Upper lobe of left lung (tissue), 6 donors: ENCODE measurements around the gene OGN. TPM values are rescaled to one million over a fixed set of nuclear protein-coding genes. Genes with fewer than 3 reads are reported as not detected.
A peak's percentile ranks its signal among the peaks of the same experiment; 100 is the strongest.

ENCODE experiments used
- ATAC-seq, 2 donors: fragments of 200-7000 bp; cut with Tn5 transposase; one replicate each; pipeline ENCODE4 v1.9.1; 2022; ENCODE audit warnings: mild to moderate bottlenecking in 2 of 2, moderate library complexity in 2 of 2; ENCODE audit not compliant: low FRiP score in 2 of 2
- DNase-seq, 2 donors: peaks; one replicate each; pipeline ENCODE4 v3.0.0-alpha.2; 2019 to 2020
- H3K27ac ChIP-seq, 4 donors: fragments of 200-600 bp; sonication (generic); one replicate each; pipeline ENCODE4 v1.5.1; 2016 to 2019
- H3K27me3 ChIP-seq, 4 donors: fragments of 200-600 bp; sonication (generic); one replicate each; pipeline ENCODE4 v1.5.1; 2017 to 2019
- H3K36me3 ChIP-seq, 4 donors: fragments of 200-600 bp; sonication (generic); one replicate each; pipeline ENCODE4 v1.5.1; 2016 to 2019
- H3K4me1 ChIP-seq, 4 donors: fragments of 200-600 bp; sonication (generic); one replicate each; pipeline ENCODE4 v1.5.1; 2018 to 2019
- H3K4me3 ChIP-seq, 4 donors: fragments of 200-600 bp; sonication (generic); one replicate each; pipeline ENCODE4 v1.5.1; 2017 to 2019; ENCODE audit warnings: mild to moderate bottlenecking in 2 of 4, moderate library complexity in 1 of 4
- H3K9me3 ChIP-seq, 4 donors: fragments of 200-600 bp; sonication (generic); one replicate each; pipeline ENCODE4 v1.5.1; 2018 to 2019
- EP300 ChIP-seq, 4 donors: sonication (generic); formaldehyde crosslinking; IDR thresholded peaks; one replicate each; pipeline ENCODE4 v1.5.1; 2017; ENCODE audit warnings: antibody characterized with exemption in 4 of 4, control low read depth in 2 of 4
- POLR2A ChIP-seq, 4 donors: fragments of 450-650 bp; IDR thresholded peaks; one replicate each; pipeline ENCODE4 v1.5.1; 2016 to 2017; ENCODE audit warnings: antibody characterized with exemption in 4 of 4, mild to moderate bottlenecking in 2 of 4
- POLR2AphosphoS5 ChIP-seq, 2 donors: sonication (generic); formaldehyde crosslinking; IDR thresholded peaks; one replicate each; pipeline ENCODE4 v1.5.1; 2017; ENCODE audit warnings: antibody characterized with exemption in 2 of 2
- WGBS, 2 donors: methylation state at CpG; one replicate each; pipeline ENCODE4 v1.1.5; 2017 to 2018; 5-methylcytosine and 5-hydroxymethylcytosine counted together
- total RNA-seq, 6 donors: library from RNA; depleted of rRNA in 4 of 6; stranded (reverse); fragments of >200 nt in 4 of 6; gene quantifications; one replicate each; pipeline versions ENCODE4 v1.1.0 to v1.2.1, GENCODE V29; 2016 to 2021
- TF ChIP-seq, protein P1 (sequence below), 6 experiments: fragments of 450-650 bp in 4 of 6; fragments of 200-600 bp in 2 of 6; sonication (generic) in 2 of 6; IDR thresholded peaks; one replicate each; pipeline ENCODE4 v1.5.1; 2016 to 2019; ENCODE audit warnings: antibody characterized with exemption in 6 of 6
- donor health status: DM: no; HTN: no; CAD: no; lungs with moderate emphysema.
- donor health status: DM: no; HTN: yes; CAD: no; lungs with severe emphysema.

Gene OGN
- total RNA-seq, 6 donors from 2014 or later, result 0.55 to 17.5 (median 5.4) TPM; not detected in 1

GRCh38 chr9:92345582-92345981, 58.8 kb downstream of the OGN start:
- Histone ChIP-seq H3K4me3 (no peak overlapping the region), H3K9me3 (no peaks in the 10 kb centered on the region), H3K4me1 (no peaks in the 10 kb centered on the region), H3K36me3 (no peaks in the 10 kb centered on the region), H3K27ac (no peak overlapping the region), H3K27me3 (no peaks in the 10 kb centered on the region)
- no peak for ATAC-seq
- no peak for DNase-seq
- TF ChIP-seq EP300 (IDR thresholded peaks at IDR 0.05) (no peak), POLR2AphosphoS5 (IDR thresholded peaks at IDR 0.05) (no peak), POLR2A (IDR thresholded peaks at IDR 0.05) (no peak)
- TF ChIP-seq, protein P1, sequence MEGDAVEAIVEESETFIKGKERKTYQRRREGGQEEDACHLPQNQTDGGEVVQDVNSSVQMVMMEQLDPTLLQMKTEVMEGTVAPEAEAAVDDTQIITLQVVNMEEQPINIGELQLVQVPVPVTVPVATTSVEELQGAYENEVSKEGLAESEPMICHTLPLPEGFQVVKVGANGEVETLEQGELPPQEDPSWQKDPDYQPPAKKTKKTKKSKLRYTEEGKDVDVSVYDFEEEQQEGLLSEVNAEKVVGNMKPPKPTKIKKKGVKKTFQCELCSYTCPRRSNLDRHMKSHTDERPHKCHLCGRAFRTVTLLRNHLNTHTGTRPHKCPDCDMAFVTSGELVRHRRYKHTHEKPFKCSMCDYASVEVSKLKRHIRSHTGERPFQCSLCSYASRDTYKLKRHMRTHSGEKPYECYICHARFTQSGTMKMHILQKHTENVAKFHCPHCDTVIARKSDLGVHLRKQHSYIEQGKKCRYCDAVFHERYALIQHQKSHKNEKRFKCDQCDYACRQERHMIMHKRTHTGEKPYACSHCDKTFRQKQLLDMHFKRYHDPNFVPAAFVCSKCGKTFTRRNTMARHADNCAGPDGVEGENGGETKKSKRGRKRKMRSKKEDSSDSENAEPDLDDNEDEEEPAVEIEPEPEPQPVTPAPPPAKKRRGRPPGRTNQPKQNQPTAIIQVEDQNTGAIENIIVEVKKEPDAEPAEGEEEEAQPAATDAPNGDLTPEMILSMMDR (IDR thresholded peaks at IDR 0.05), result no peak

- 83 to 86% methylated on average over 1 of the region's 1 CpG for WGBS, 2 donors
Measured at GRCh38 chr9:92342825-92343488, 61.4 kb downstream of the OGN start.

DNA sequence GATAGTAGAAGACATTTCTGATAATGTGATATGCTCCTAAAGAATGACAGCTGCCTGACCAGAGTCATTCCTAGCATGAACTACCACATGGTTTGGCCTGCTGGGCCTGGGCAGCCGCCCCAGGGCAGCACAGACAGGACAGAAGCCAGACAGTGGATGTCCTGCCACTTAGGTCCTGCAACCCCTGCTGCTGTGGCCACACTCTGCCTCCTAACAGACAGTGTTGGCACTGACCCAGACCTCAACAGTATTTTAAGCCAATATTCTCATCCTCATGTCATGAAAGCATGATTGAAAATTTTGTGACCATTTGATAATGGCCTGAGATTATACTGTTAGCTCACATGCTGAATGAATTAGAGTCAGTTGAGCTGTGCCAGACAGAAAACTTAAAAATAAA, 62.8 kb downstream of the OGN start:
- H3K27me3 ChIP-seq, result no peaks in the 10 kb centered on the region
- H3K9me3 ChIP-seq, result no peaks in the 10 kb centered on the region
- no peak overlapping the region for H3K4me3 ChIP-seq
- DNase-seq (peak in 1 of 2 donors; percentile 25), ATAC-seq (no peak)
- no peaks in the 10 kb centered on the region for H3K4me1 ChIP-seq
- H3K36me3 ChIP-seq, result peaks cover 0 to 5% (median 0%) of the 10 kb centered on the region in 4 donors
- no peak for TF ChIP-seq POLR2AphosphoS5 (IDR thresholded peaks at IDR 0.05)
- TF ChIP-seq, protein P1 (IDR thresholded peaks at IDR 0.05), result no peak
- no peak for TF ChIP-seq POLR2A (IDR thresholded peaks at IDR 0.05)
- TF ChIP-seq EP300 (IDR thresholded peaks at IDR 0.05), result no peak
- WGBS, 2 donors, result 100% methylated on average over 1 of the region's 1 CpG
- no peak overlapping the region for H3K27ac ChIP-seq

More at GRCh38 chr9:92342825-92343488, 61.4 kb downstream of the OGN start:
- no peaks in the 10 kb centered on the region for H3K4me1 ChIP-seq
- no peaks in the 10 kb centered on the region for H3K9me3 ChIP-seq
- DNase-seq (no peak), ATAC-seq (no peak)
- H3K36me3 ChIP-seq, result peaks cover 0 to 3% (median 0%) of the 10 kb centered on the region in 4 donors
- no peaks in the 10 kb centered on the region for H3K27me3 ChIP-seq
- H3K4me3 ChIP-seq, result no peak overlapping the region
- no peak overlapping the region for H3K27ac ChIP-seq
- TF ChIP-seq, protein P1 (IDR thresholded peaks at IDR 0.05), result peak in 1 of 6 experiments; percentile 6
- TF ChIP-seq POLR2AphosphoS5 (IDR thresholded peaks at IDR 0.05), result no peak

DNA sequence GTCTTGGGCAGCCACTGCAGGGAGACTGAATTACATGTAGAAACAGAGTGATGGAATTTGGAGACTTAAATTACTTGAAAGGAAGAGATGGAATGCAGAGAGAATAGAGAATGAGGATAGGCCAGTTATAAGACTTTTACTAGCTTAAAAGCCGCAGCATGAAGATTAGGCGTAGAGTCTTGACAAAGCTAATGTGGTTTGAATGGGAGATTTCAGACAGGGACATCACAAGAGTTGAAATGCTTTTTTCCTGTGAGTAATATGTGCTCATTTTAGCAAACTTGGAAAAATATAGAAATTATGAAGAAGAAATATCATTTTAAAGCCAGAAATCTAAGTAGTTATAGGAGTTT, 71.1 kb downstream of the OGN start:
- ATAC-seq (no peak), DNase-seq (no peak)
- peaks cover 0 to 5% (median 0%) of the 10 kb centered on the region in 4 donors for H3K36me3 ChIP-seq
- H3K4me3 ChIP-seq, result no peak overlapping the region
- H3K4me1 ChIP-seq, result no peaks in the 10 kb centered on the region
- no peak overlapping the region for H3K27ac ChIP-seq
- TF ChIP-seq EP300 (IDR thresholded peaks at IDR 0.05), result no peak
- TF ChIP-seq POLR2AphosphoS5 (IDR thresholded peaks at IDR 0.05), result no peak
- TF ChIP-seq, protein P1 (IDR thresholded peaks at IDR 0.05), result no peak
- TF ChIP-seq POLR2A (IDR thresholded peaks at IDR 0.05), result no peak
- no peaks in the 10 kb centered on the region for H3K9me3 ChIP-seq
- 91 to 93% methylated on average over 2 of the region's 2 CpGs for WGBS, 2 donors
- H3K27me3 ChIP-seq, result no peaks in the 10 kb centered on the region

Other genes with a start within 250 kb of the OGN start
- gene IARS1, start 110.9 kb downstream of the OGN start, total RNA-seq, result 100 to 1,000 TPM in 1 of 6 donors, 10 to 100 TPM in 5; 39.0 to 114 (median 71.9) TPM
- 100 to 1,000 TPM in 1 of 6 donors, 10 to 100 TPM in 5; 22.1 to 107 (median 27.1) TPM for gene NOL8, start 79.2 kb downstream of the OGN start, total RNA-seq
- gene CENPP, start 78.6 kb downstream of the OGN start, total RNA-seq, result 10 to 100 TPM in 1 of 6 donors, 1 to 10 TPM in 5; 2.9 to 17.8 (median 4.9) TPM
- 1 to 10 TPM in 5 of 6 donors, under 1 TPM in 1; 0.67 to 8.1 (median 4.7) TPM for gene OMD, start 19.9 kb upstream of the OGN start, total RNA-seq
- gene ASPN, start 77.9 kb upstream of the OGN start, total RNA-seq, result 1 to 10 TPM in 5 of 6 donors, not detected in 1; 3.2 to 9.6 (median 5.8) TPM
- 10 to 100 TPM in 1 of 6 donors, 1 to 10 TPM in 5; 2.1 to 11.3 (median 8.5) TPM for gene ECM2, start 131.4 kb upstream of the OGN start, total RNA-seq